ENCODE data around the gene AAR2.

DNA sequence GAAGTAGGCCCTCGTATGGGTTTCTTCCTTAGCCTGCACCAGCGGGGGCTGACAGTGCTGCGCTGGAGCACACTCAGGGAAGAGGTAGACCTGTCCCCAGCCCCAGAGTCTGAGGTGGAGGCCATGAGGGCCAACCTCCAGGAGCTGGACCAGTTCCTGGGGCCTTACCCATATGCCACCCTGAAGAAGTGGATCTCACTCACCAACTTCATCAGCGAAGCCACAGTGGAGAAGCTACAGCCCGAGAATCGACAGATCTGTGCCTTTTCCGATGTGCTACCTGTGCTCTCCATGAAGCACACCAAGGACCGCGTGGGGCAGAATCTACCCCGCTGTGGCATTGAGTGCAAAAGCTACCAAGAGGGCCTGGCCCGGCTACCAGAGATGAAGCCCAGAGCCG is 3.8 kb downstream of the AAR2 start:
- TF ChIP-seq, protein P1, sequence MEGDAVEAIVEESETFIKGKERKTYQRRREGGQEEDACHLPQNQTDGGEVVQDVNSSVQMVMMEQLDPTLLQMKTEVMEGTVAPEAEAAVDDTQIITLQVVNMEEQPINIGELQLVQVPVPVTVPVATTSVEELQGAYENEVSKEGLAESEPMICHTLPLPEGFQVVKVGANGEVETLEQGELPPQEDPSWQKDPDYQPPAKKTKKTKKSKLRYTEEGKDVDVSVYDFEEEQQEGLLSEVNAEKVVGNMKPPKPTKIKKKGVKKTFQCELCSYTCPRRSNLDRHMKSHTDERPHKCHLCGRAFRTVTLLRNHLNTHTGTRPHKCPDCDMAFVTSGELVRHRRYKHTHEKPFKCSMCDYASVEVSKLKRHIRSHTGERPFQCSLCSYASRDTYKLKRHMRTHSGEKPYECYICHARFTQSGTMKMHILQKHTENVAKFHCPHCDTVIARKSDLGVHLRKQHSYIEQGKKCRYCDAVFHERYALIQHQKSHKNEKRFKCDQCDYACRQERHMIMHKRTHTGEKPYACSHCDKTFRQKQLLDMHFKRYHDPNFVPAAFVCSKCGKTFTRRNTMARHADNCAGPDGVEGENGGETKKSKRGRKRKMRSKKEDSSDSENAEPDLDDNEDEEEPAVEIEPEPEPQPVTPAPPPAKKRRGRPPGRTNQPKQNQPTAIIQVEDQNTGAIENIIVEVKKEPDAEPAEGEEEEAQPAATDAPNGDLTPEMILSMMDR (IDR thresholded peaks at IDR 0.05): no peak
- TF ChIP-seq EZH2 (IDR thresholded peaks at IDR 0.05): no peak
- no peak for TF ChIP-seq EZH2phosphoT487 (IDR thresholded peaks at IDR 0.05)
